K562 (cell line): ENCODE measurements around the gene ZKSCAN4. TPM values are rescaled to one million over a fixed set of nuclear protein-coding genes. Genes with fewer than 3 reads are reported as not detected.

Experiments
- ARID3B ChIP-seq: fragments of 250-450 bp; sonication (Bioruptor Pico); IDR thresholded peaks from 2 replicates; pipeline ENCODE4 v1.4.0; 2020; ENCODE audit warnings: borderline replicate concordance
- CHAMP1 ChIP-seq: fragments of 450-650 bp; IDR thresholded peaks from 2 replicates; pipeline ENCODE4 v1.6.1; 2016; ENCODE audit warnings: mild to moderate bottlenecking
- CREB5 ChIP-seq: fragments of 250-450 bp; sonication (Bioruptor Pico); IDR thresholded peaks from 2 replicates; pipeline ENCODE4 v1.5.0; 2020; ENCODE audit warnings: mild to moderate bottlenecking
- HDAC3 ChIP-seq: fragments of 450-650 bp; IDR thresholded peaks from 2 replicates; pipeline ENCODE4 v1.6.1; 2018; ENCODE audit warnings: borderline replicate concordance, mild to moderate bottlenecking, moderate library complexity; ENCODE audit not compliant: partially characterized antibody
- NFATC3 ChIP-seq: fragments of 450-650 bp; IDR thresholded peaks from 2 replicates; pipeline ENCODE4 v1.6.1; 2017; ENCODE audit warnings: mild to moderate bottlenecking
- NR0B1 ChIP-seq: fragments of 450-650 bp; IDR thresholded peaks from one replicate; pipeline ENCODE4 v1.6.1; 2018; ENCODE audit warnings: mild to moderate bottlenecking, moderate library complexity; ENCODE audit not compliant: partially characterized antibody
- PHTF2 ChIP-seq: fragments of 250-450 bp; sonication (Bioruptor Pico); IDR thresholded peaks from 2 replicates; pipeline ENCODE4 v1.5.0; 2021; ENCODE audit warnings: mild to moderate bottlenecking
- POLR2B ChIP-seq: fragments of 450-650 bp; IDR thresholded peaks from 2 replicates; pipeline ENCODE4 v1.6.1; 2018; ENCODE audit warnings: low read depth; ENCODE audit not compliant: partially characterized antibody
- RBM22 ChIP-seq: fragments of 200-400 bp; formaldehyde crosslinking; IDR thresholded peaks from 2 replicates; pipeline ENCODE4 v1.6.1; 2018; ENCODE audit warnings: low read length, low read depth; ENCODE audit not compliant: poor library complexity, severe bottlenecking
- RCOR1 ChIP-seq, 2 experiments: IDR thresholded peaks; 2 replicates each; pipeline ENCODE4 v1.6.1; 2012; ENCODE audit warnings: low read depth in 2 of 2, low read length in 2 of 2, borderline replicate concordance in 1 of 2, improper control_type of control experiment in 1 of 2
- SFPQ ChIP-seq: fragments of 200-400 bp; formaldehyde crosslinking; IDR thresholded peaks from 2 replicates; pipeline ENCODE4 v1.6.1; 2017; ENCODE audit warnings: mild to moderate bottlenecking, low read depth, low read length, moderate library complexity
- SOX6 ChIP-seq: fragments of 450-650 bp; IDR thresholded peaks from 2 replicates; pipeline ENCODE4 v1.6.1; 2014; ENCODE audit warnings: mild to moderate bottlenecking
- TARDBP ChIP-seq: fragments of 450-650 bp; IDR thresholded peaks from 2 replicates; pipeline ENCODE4 v1.6.1; 2016
- THRAP3 ChIP-seq: fragments of 450-650 bp; IDR thresholded peaks from 2 replicates; pipeline ENCODE4 v1.6.1; 2016; ENCODE audit warnings: mild to moderate bottlenecking, inconsistent platforms, borderline replicate concordance
- TRIM24 ChIP-seq, 2 experiments: fragments of 450-650 bp; IDR thresholded peaks; 2 replicates each; pipeline ENCODE4 v1.6.1; 2016
- ZNF445 ChIP-seq: fragments of 250-450 bp; sonication (Bioruptor Pico); IDR thresholded peaks from 2 replicates; pipeline ENCODE4 v1.4.0; 2020; ENCODE audit warnings: low read depth, mild to moderate bottlenecking, moderate library complexity
- ZNF511 ChIP-seq: sonication (generic); formaldehyde crosslinking; IDR thresholded peaks from 2 replicates; pipeline ENCODE4 v1.8.0; 2022; ENCODE audit warnings: mild to moderate bottlenecking, missing genetic modification reagents
- polyA plus RNA-seq, 8 experiments: library from polyadenylated mRNA; depleted of rRNA in 4 of 8; stranded (reverse) in 5 of 8; unstranded in 3 of 8; fragments of >200 nt; fragmentation: Nextera tagmentation in 2 of 8; fragmentation: Illumina TruSeq in 1 of 8; extraction: Ambion mirVana in 2 of 8; extraction: Trizol in 1 of 8; gene quantifications; 2 replicates each; pipeline versions ENCODE4 v1.2.1 to v1.2.3, GENCODE V29; 2011 to 2014; ENCODE audit warnings: inconsistent platforms in 1 of 8, missing spikeins in 1 of 8
- total RNA-seq, 7 experiments: library from RNA; depleted of rRNA in 6 of 7; stranded (reverse); fragments of >200 nt in 6 of 7; fragmentation: Illumina TruSeq in 2 of 7; extraction: Trizol in 2 of 7; gene quantifications; 2 replicates each; pipeline versions ENCODE4 v1.2.1 to v1.2.3, GENCODE V29; 2011 to 2021; ENCODE audit warnings: low replicate concordance in 1 of 7

Gene ZKSCAN4
- total and polyA plus RNA-seq, 9 of the 15 experiments (the other 6 are each of a cell fraction or from before 2014, with no cell fraction given): 1.2 to 5.3 (median 4.7) TPM

- TF ChIP-seq CHAMP1: no peak
- TF ChIP-seq SFPQ: no peak
- TF ChIP-seq NR0B1: no peak
- no peak; a peak in 2 of 4 replicates for TF ChIP-seq TRIM24 (IDR thresholded peaks at IDR 0.05)
- TF ChIP-seq ZNF511 (CRISPR knock-in tag): 0 out of 2 replicates have a peak, but pooled peaks have one; percentile 29
- no peak for TF ChIP-seq RBM22
- TF ChIP-seq ARID3B (CRISPR knock-in tag): no peak
- TF ChIP-seq TARDBP: 0 out of 2 replicates have a peak, but pooled peaks have one; percentile 7
- no peak for TF ChIP-seq CREB5 (CRISPR knock-in tag)
- 0 out of 2 replicates have a peak, but pooled peaks have one; percentile 47 for TF ChIP-seq SOX6
- TF ChIP-seq ZNF445: no peak
- no peak for TF ChIP-seq THRAP3
- TF ChIP-seq POLR2B: peak; percentile 79
- TF ChIP-seq PHTF2 (CRISPR knock-in tag): no peak
- no peak for TF ChIP-seq NFATC3
- peak in 1 of 2 experiments; percentile 43; a peak in 1 of 4 replicates for TF ChIP-seq RCOR1 (IDR thresholded peaks at IDR 0.05; ENCODE audit: borderline replicate concordance in 1 of 2, low read depth in 2 of 2, low read length in 2 of 2)
- TF ChIP-seq HDAC3: no peak
Measured at GRCh38 chr6:28218312-28219248, 33.5 kb downstream of the ZKSCAN4 start (continued).
